Muscle of leg (tissue), 16 donors: Measurements from ENCODE around the gene ASB2. TPM values are rescaled to one million over a fixed set of nuclear protein-coding genes. Genes with fewer than 3 reads are reported as not detected.
A peak's percentile ranks its signal among the peaks of the same experiment; 100 is the strongest.

Experiments used
- DNase-seq: peaks from one replicate; pipeline ENCODE4 v3.0.0; 2013
- H3K27ac ChIP-seq: one replicate; pipeline ENCODE4 v1.5.1; 2013; ENCODE audit warnings: mild to moderate bottlenecking, low read length, control low read depth
- H3K27me3 ChIP-seq: one replicate; pipeline ENCODE4 v1.6.1; 2013; ENCODE audit warnings: low read length; ENCODE audit not compliant: control insufficient read depth, insufficient read depth
- H3K36me3 ChIP-seq: one replicate; pipeline ENCODE4 v1.6.1; 2013; ENCODE audit warnings: low read length; ENCODE audit not compliant: control insufficient read depth, insufficient read depth
- H3K4me1 ChIP-seq: one replicate; pipeline ENCODE4 v1.6.1; 2013; ENCODE audit warnings: low read length; ENCODE audit not compliant: control insufficient read depth, insufficient read depth
- H3K4me3 ChIP-seq: one replicate; pipeline ENCODE4 v1.5.1; 2013; ENCODE audit warnings: low read length, control low read depth
- H3K9me3 ChIP-seq: replicated peaks from 2 replicates; pipeline ENCODE4 v1.6.1; 2013; ENCODE audit warnings: low read depth, low read length; ENCODE audit not compliant: control insufficient read depth
- WGBS: methylation state at CpG from one replicate; pipeline ENCODE4 v1.1.5; 2013; ENCODE audit warnings: missing lambda C conversion rate; ENCODE audit not compliant: insufficient coverage; 5-methylcytosine and 5-hydroxymethylcytosine counted together
- long read RNA-seq, 11 donors: transcript quantifications; one replicate each; lab custom pipeline, GENCODE V29; 2026
- polyA plus RNA-seq, 8 donors: library from polyadenylated mRNA; unstranded; fragments of 120-200 nt; gene quantifications; one replicate each; pipeline versions ENCODE4 v1.2.1 to v1.2.3, GENCODE V29; 2013; ENCODE audit warnings: inconsistent platforms in 1 of 8, low replicate concordance in 1 of 8; ENCODE audit not compliant: insufficient read length in 8 of 8, insufficient read depth in 1 of 8
- total RNA-seq: library from RNA; stranded (reverse); fragments of 120-200 nt; gene quantifications from one replicate; pipeline ENCODE4 v1.2.4, GENCODE V29; 2013

ASB2 gene, protein sequence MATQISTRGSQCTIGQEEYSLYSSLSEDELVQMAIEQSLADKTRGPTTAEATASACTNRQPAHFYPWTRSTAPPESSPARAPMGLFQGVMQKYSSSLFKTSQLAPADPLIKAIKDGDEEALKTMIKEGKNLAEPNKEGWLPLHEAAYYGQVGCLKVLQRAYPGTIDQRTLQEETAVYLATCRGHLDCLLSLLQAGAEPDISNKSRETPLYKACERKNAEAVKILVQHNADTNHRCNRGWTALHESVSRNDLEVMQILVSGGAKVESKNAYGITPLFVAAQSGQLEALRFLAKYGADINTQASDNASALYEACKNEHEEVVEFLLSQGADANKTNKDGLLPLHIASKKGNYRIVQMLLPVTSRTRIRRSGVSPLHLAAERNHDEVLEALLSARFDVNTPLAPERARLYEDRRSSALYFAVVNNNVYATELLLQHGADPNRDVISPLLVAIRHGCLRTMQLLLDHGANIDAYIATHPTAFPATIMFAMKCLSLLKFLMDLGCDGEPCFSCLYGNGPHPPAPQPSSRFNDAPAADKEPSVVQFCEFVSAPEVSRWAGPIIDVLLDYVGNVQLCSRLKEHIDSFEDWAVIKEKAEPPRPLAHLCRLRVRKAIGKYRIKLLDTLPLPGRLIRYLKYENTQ
- total RNA-seq: 32.3 TPM
- 10 to 100 TPM; 15.0 to 26.1 (median 22.5) TPM for polyA plus RNA-seq
- long read RNA-seq, donor 1, partial matches to known transcripts: 0 of 1 reads
- long read RNA-seq, donor 1, other reads (novel, unspliced or antisense): 0 of 1 reads
- long read RNA-seq, donor 2, partial matches to known transcripts: 0 of 2 reads
- long read RNA-seq, donor 2, other reads (novel, unspliced or antisense): 0 of 2 reads
- long read RNA-seq, donor 3, partial matches to known transcripts: 7 of 16 reads
- long read RNA-seq, donor 3, other reads (novel, unspliced or antisense): 0 of 16 reads
- long read RNA-seq, donor 4, transcript ASB2-201 (8 exons, 2,743 nt): major isoform, 9 of 11 reads
- long read RNA-seq, donor 4, partial matches to known transcripts: 0 of 11 reads
- long read RNA-seq, donor 4, other reads (novel, unspliced or antisense): 0 of 11 reads
- long read RNA-seq, donor 5, transcript ASB2-201 (8 exons, 2,743 nt): major isoform, 14 of 19 reads
- long read RNA-seq, donor 5, partial matches to known transcripts: 0 of 19 reads
- long read RNA-seq, donor 5, other reads (novel, unspliced or antisense): 0 of 19 reads
- long read RNA-seq, donor 6, transcript ASB2-201 (8 exons, 2,743 nt): major isoform, 6 of 10 reads
- long read RNA-seq, donor 6, partial matches to known transcripts: 0 of 10 reads
- long read RNA-seq, donor 6, other reads (novel, unspliced or antisense): 0 of 10 reads
- long read RNA-seq, donor 7, transcript ASB2-201 (8 exons, 2,743 nt): major isoform, 7 of 9 reads
- long read RNA-seq, donor 7, partial matches to known transcripts: 0 of 9 reads
- long read RNA-seq, donor 7, other reads (novel, unspliced or antisense): 0 of 9 reads
- long read RNA-seq, donor 8, partial matches to known transcripts: 7 of 10 reads
- long read RNA-seq, donor 8, other reads (novel, unspliced or antisense): 0 of 10 reads
- long read RNA-seq, donor 9, partial matches to known transcripts: 0 of 4 reads
- long read RNA-seq, donor 9, other reads (novel, unspliced or antisense): 0 of 4 reads
- long read RNA-seq, donor 10, transcript ASB2-201 (8 exons, 2,743 nt): major isoform, 7 of 11 reads
- long read RNA-seq, donor 10, partial matches to known transcripts: 0 of 11 reads
- long read RNA-seq, donor 10, other reads (novel, unspliced or antisense): 0 of 11 reads
- long read RNA-seq, donor 11, partial matches to known transcripts: 0 of 10 reads
- long read RNA-seq, donor 11, other reads (novel, unspliced or antisense): 0 of 10 reads

DNA sequence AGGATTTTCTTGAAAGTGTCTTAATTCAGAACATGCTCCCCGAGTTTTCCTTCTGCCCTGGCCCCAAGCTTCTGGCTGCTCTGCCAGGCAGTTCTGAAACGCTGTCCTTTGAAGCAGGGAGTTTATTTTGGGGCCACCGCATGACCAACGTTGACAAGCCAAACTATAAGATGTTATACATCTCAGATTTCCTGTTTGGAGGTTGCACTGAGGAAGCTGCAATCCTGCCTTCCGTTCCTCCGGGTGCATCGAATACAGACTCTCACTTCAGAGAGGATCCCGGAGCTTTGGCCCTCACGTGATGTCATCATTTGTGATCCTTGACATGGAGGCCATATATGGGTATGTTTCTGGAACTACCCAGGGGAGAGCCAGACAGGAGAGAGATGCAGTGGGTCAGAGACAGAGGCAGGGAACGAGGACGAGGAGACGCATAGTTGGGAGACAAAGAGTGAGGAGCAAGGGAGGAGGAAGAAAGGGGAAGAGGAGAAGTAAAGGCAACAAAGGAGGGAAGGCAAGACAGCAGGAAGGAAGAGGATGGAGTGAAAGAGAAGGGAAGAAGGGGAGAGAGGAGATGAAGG is at the start of gene ASB2:
Gene ASB2 (minus strand): TSS at position 94 of the 581 bp plus-strand sequence. CDS start 12,031 bp downstream, outside the sequence.
- Histone ChIP-seq H3K36me3 (no peaks in the 10 kb centered on the region), H3K9me3 (no peaks in the 10 kb centered on the region), H3K4me1 (peaks cover 66% of the 10 kb centered on the region), H3K4me3 (peak within 1 kb of the TSS; percentile 11), H3K27me3 (peaks cover 2% of the 10 kb centered on the region), H3K27ac (peak within 1 kb of the TSS; percentile 59)
- WGBS: 27% methylated on average over 10 of the region's 12 CpGs
- DNase-seq: peak; percentile 29

DNA sequence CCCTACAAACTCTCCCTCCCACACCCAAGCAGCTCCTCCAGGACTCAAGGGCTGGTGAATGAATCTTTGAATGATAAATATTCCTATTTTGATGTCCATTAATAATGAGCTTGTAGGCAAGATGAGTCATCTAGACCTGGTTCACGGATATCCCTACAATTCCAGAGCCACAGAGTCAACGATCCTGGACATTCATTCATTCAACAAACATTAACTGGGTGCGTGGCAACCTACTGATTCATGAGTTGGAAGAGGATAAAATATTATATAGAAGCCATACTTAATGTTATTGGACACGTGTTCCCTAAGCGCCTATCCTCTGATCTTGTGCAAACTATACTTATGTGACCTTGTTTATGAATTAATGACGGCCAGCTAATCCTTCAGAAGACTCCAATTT is 49.4 kb upstream of the ASB2 start:
- Histone ChIP-seq H3K9me3 (no peaks in the 10 kb centered on the region), H3K4me1 (peaks cover 6% of the 10 kb centered on the region), H3K27me3 (peaks cover 2% of the 10 kb centered on the region), H3K27ac (no peak overlapping the region), H3K36me3 (no peaks in the 10 kb centered on the region), H3K4me3 (no peak overlapping the region)
- no peak for DNase-seq
- WGBS: no CpG with 5 or more reads among the region's 6 CpGs

DNA sequence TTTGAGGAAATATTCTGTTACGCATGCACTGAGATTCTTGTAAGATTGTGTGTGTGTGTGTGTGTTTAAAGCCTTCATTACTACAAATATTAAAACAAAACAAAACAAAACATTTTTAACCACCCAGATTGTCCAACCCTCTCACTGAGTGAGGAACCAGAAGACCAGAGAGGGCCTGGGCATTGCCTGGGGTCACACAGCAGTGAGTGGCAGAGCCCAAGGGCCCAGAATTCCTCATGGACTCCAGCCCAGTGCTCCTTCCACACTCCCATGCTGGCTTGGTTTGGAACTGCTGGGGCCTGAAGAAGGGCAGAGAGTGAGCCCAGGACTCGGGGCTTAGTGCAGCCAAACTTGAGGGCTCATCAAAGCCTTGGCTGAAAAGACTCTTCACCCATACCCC is 48.2 kb upstream of the ASB2 start:
- Histone ChIP-seq H3K27ac (no peak overlapping the region), H3K4me3 (no peak overlapping the region), H3K4me1 (peaks cover 6% of the 10 kb centered on the region), H3K27me3 (peaks cover 2% of the 10 kb centered on the region), H3K9me3 (no peaks in the 10 kb centered on the region), H3K36me3 (no peaks in the 10 kb centered on the region)
- 80% methylated on average over 1 of the region's 2 CpGs for WGBS
- DNase-seq: no peak

DNA sequence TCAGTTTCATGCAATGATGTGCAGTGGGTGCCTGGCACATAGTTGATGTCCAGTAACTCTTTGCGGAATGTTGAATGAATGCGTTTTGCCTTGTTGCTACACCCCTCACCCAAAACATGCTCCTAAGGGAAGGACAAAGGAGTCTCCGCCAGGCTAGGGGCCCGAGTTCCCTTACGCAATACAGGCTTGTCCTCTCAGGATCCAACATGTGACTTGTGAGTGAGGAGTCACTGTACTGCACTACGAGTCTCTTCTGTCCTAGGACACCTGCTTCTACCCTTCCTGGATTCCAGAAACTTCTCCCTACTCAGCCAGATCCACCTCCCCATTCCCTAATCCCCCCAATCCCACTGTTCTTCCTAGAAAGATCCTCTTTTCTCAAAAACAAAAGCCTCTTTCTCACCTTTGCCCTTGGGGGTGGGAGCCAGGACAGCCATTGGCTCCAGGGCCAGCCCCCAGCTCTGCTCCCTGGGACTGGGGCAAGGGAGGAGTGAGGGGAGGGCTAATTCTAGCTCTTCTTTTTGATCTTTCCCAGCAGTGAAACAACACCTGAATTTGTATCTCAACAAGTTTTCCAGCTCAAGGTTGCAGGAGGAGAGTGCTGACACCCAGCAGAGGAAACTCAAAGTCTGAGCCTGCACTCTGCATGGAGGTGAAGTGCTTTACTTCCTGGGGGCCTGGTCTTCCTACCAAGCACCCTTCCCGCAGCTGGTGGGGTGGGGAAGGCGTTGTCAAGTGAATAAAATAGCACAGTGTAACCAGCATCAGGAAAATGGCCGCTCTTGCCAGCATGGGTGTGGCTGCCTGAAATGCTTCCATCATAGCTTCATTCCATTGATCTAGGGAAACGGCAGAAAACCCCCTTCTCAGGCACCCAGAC is 46.4 kb upstream of the ASB2 start:
- Histone ChIP-seq H3K36me3 (no peaks in the 10 kb centered on the region), H3K9me3 (no peaks in the 10 kb centered on the region), H3K4me1 (peaks cover 10% of the 10 kb centered on the region), H3K27me3 (peaks cover 4% of the 10 kb centered on the region), H3K27ac (no peak overlapping the region), H3K4me3 (no peak overlapping the region)
- WGBS: 20% methylated on average over 1 of the region's 10 CpGs
- no peak for DNase-seq

DNA sequence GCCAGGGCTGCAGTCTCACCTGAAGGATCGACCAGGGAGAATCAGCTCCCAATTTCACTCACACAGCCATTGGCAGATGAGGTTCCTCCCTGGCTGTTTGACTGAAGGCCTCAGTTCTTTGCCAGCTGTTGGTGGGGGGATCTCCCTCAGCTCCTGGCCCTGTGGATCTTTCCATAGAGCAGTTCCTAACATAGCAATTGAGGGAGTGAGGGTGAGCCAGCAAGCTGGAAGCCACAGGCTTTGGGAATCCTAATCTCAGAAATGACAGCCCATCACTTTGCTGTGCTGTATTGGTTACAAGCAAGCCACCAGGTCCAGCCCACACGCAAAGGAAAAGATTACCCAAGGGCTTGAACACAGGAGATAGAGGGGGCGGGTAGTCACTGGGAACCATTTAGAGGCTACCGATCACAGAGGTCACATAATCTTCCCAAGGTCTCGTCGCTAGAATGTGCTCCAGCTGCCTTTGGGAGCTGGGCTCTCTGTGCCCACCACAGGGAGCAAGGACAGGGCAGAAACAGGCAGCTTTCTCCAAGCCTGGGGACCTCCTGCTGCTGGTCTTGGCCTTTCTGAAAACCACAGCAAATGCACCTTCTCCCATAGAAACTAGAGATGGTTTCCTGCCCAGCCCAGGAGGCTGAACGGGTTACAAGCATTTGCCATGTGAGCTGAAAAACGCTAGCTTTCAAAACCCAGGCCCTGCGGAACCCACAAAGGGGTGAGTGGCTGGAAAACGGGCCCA is 45.2 kb upstream of the ASB2 start:
- Histone ChIP-seq H3K27ac (no peak overlapping the region), H3K9me3 (no peaks in the 10 kb centered on the region), H3K4me1 (peaks cover 7% of the 10 kb centered on the region), H3K27me3 (peaks cover 6% of the 10 kb centered on the region), H3K4me3 (no peak overlapping the region), H3K36me3 (no peaks in the 10 kb centered on the region)
- WGBS: 57% methylated on average over 5 of the region's 10 CpGs
- no peak for DNase-seq

DNA sequence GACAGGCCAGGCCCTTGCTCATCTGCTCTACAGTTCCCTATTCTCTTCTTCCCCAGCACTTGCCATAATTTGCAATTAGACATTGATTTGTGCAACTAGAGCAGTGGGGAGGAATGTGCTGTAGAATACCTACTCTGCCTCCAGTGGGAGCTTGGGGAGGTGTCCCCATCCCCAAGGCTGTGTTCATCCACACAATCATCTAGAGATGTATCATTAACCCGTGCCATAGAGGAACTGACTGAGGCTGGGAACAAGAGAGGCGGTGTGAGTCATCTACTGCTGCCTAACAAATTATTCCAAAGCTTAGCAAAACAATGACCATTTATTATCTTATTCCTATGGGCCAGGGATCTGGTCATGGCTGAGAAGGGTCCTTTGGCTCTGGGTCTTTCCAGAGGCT is 44.6 kb upstream of the ASB2 start:
- Histone ChIP-seq H3K36me3 (no peaks in the 10 kb centered on the region), H3K4me3 (no peak overlapping the region), H3K4me1 (peaks cover 7% of the 10 kb centered on the region), H3K9me3 (no peaks in the 10 kb centered on the region), H3K27ac (no peak overlapping the region), H3K27me3 (peaks cover 7% of the 10 kb centered on the region)
- no peak for DNase-seq
- 83% methylated on average over 2 of the region's 2 CpGs for WGBS

DNA sequence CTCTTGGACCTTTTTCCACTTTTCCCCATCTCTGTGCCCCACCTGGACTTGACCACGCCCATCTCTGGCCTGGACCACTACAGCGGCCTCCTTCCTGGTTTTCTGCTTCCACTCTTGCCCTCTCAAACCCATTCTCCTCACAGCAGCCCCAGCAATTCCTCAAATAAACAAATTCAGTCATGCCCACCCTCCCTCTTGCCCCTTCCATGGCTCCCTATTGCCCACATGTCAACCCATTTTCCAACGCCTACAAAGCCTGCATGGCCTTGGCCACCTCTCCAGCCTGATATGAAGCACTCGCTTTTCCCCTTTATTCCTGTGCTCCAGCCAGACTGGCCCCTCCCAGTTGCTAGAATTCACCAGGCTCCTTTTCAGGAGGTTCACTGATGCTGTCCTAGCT is 43.9 kb upstream of the ASB2 start:
- H3K27ac ChIP-seq: no peak overlapping the region
- 78% methylated on average over 4 of the region's 4 CpGs for WGBS
- no peak overlapping the region for H3K4me3 ChIP-seq
- H3K36me3 ChIP-seq: no peaks in the 10 kb centered on the region
- no peak for DNase-seq
- peaks cover 5% of the 10 kb centered on the region for H3K4me1 ChIP-seq
- H3K9me3 ChIP-seq: no peaks in the 10 kb centered on the region
- H3K27me3 ChIP-seq: peaks cover 8% of the 10 kb centered on the region

DNA sequence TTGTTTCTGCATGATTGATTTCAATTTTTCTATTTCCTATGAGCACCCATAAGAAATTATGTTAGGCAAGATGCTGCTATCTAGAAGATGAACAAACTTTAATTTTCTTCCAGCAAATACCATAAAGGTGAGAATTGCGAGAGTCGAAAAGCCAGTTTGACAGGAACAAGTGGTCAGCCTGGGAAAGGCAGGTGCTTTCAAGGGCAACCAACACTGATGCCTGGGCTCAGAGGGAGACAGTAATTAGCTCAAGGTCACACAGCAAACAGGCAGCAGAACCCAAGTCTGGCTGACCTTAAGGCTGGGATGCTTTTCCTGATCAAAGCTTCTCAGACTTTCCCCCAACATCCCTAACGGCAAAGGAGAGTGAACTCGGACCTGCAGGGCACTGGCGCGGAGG is 43.0 kb upstream of the ASB2 start:
- H3K9me3 ChIP-seq: no peaks in the 10 kb centered on the region
- no peaks in the 10 kb centered on the region for H3K36me3 ChIP-seq
- no peak for DNase-seq

More for the DNA sequence above, 43.0 kb upstream of the ASB2 start:
- no peak overlapping the region for H3K4me3 ChIP-seq
- H3K27ac ChIP-seq: no peak overlapping the region
- peaks cover 12% of the 10 kb centered on the region for H3K27me3 ChIP-seq
- peaks cover 5% of the 10 kb centered on the region for H3K4me1 ChIP-seq
- 100% methylated on average over 1 of the region's 6 CpGs for WGBS
